Caco-2 (cell line): Measurements from ENCODE around the gene S100A4. TPM values are rescaled to one million over a fixed set of nuclear protein-coding genes. Genes with fewer than 3 reads are reported as not detected.

Experiments
- BruUV-seq: library from RNA; stranded (reverse); fragments of 400-500 nt; replicated peaks from 2 replicates; lab custom pipeline; 2021; lab: Mats Ljungman, UMichigan
- CTCF ChIA-PET: fragments of 300-600 bp; sonication (Branson Sonifier 250); formaldehyde crosslinking; loops from one replicate; lab custom pipeline; 2022; ENCODE audit warnings: antibody characterized with exemption; lab: Charles Lee
- POLR2A ChIA-PET: fragments of 300-600 bp; sonication (Branson Sonifier 250); formaldehyde crosslinking; loops from one replicate; lab custom pipeline; 2022; ENCODE audit warnings: antibody characterized with exemption; lab: Charles Lee
- DNase-seq, 2 experiments: peaks; one replicate each; pipeline versions ENCODE4 v3.0.0 to v3.0.0-alpha.2; 2020 to 2022
- H3K27me3 ChIP-seq: replicated peaks from 2 replicates; pipeline ENCODE4 v1.6.0; 2011; ENCODE audit warnings: low read length; ENCODE audit not compliant: control insufficient read depth, insufficient read depth
- H3K36me3 ChIP-seq: 2 replicates; pipeline ENCODE4 v1.5.1; 2011; ENCODE audit warnings: low read length; ENCODE audit not compliant: control insufficient read depth, insufficient read depth
- H3K4me1 ChIP-seq: fragments of 250-450 bp; sonication (Bioruptor Pico); 2 replicates; pipeline ENCODE4 v1.5.1; 2020; ENCODE audit warnings: mild to moderate bottlenecking
- H3K4me3 ChIP-seq: 2 replicates; pipeline ENCODE4 v1.5.1; 2011; ENCODE audit warnings: low read depth, mild to moderate bottlenecking, control low read depth, low read length
- H3K9me3 ChIP-seq: fragments of 250-450 bp; sonication (Bioruptor Pico); 2 replicates; pipeline ENCODE4 v1.5.1; 2020; ENCODE audit warnings: mild to moderate bottlenecking, moderate library complexity
- H3K27ac Mint-ChIP-seq: one replicate; pipeline ENCODE4 v1.8.0; 2022; ENCODE audit warnings: mixed read lengths; ENCODE audit not compliant: unreplicated experiment
- H3K27me3 Mint-ChIP-seq: one replicate; pipeline ENCODE4 v1.8.0; 2022; ENCODE audit warnings: mixed read lengths; ENCODE audit not compliant: insufficient read depth, unreplicated experiment
- H3K36me3 Mint-ChIP-seq: one replicate; pipeline ENCODE4 v1.8.0; 2022; ENCODE audit warnings: mild to moderate bottlenecking, mixed read lengths; ENCODE audit not compliant: insufficient read depth, unreplicated experiment
- H3K4me1 Mint-ChIP-seq: one replicate; pipeline ENCODE4 v1.8.0; 2022; ENCODE audit warnings: low read depth, mixed read lengths; ENCODE audit not compliant: unreplicated experiment
- H3K4me3 Mint-ChIP-seq: one replicate; pipeline ENCODE4 v1.8.0; 2022; ENCODE audit warnings: mild to moderate bottlenecking, moderate library complexity, mixed read lengths; ENCODE audit not compliant: unreplicated experiment
- H3K9me3 Mint-ChIP-seq: one replicate; pipeline ENCODE4 v1.8.0; 2022; ENCODE audit warnings: mixed read lengths; ENCODE audit not compliant: unreplicated experiment
- intact Hi-C: fragments of 100-400 bp; cut with micrococcal nuclease; formaldehyde crosslinking; loops from one replicate; pipeline ENCODE4 v1.10.0; 2022; ENCODE audit not compliant: unreplicated experiment
- total RNA-seq: library from RNA; stranded (reverse); gene quantifications from 2 replicates; pipeline ENCODE4 v1.2.3, GENCODE V29; 2022
- TF ChIP-seq, protein P1 (sequence below), 2 experiments: fragments of 200-600 bp in 1 of 2; IDR thresholded peaks; 1 replicate in 1 of 2; 2 replicates in 1 of 2; pipeline versions ENCODE4 v1.5.1 to v1.8.0; 2011 to 2022; ENCODE audit warnings: antibody characterized with exemption in 1 of 2, control low read depth in 1 of 2, inconsistent platforms in 1 of 2, low read depth in 1 of 2, low read length in 1 of 2, mild to moderate bottlenecking in 1 of 2, moderate library complexity in 1 of 2; ENCODE audit not compliant: insufficient read depth in 1 of 2, severe bottlenecking in 1 of 2, unreplicated experiment in 1 of 2

S100A4 gene
- total RNA-seq, 1 experiment from 2014 or later, result 53.6 TPM

- Mint-ChIP-seq H3K9me3 (no peaks in the 10 kb centered on the region), H3K36me3 (no peaks in the 10 kb centered on the region), H3K4me3 (no peak overlapping the region), H3K4me1 (no peaks in the 10 kb centered on the region), H3K27ac (peak overlapping the region; percentile 17), H3K27me3 (peaks cover 16% of the 10 kb centered on the region)
- Histone ChIP-seq H3K36me3 (no peaks in the 10 kb centered on the region), H3K9me3 (no peaks in the 10 kb centered on the region), H3K4me1 (no peaks in the 10 kb centered on the region), H3K27me3 (no peaks in the 10 kb centered on the region; the same call in 1 of the 2 replicates), H3K4me3 (no peak overlapping the region)
- ChIA-PET CTCF (interaction anchor here (0.7 to 1.8 kb wide), 8 partner anchors 29 to 183 kb away, joined by 4 to 42 read pairs (median 6); partner anchors contain the start of genes PGLYRP3, PGLYRP4, S100A13 and S100A9), POLR2A (interaction anchor here (0.7 kb wide), 1 partner anchor 25 kb away, joined by 3 read pairs; no protein-coding TSS in a partner anchor)
- intact Hi-C loops, result loop anchor here (1.0 to 2.0 kb wide), 3 partner anchors 30 to 143 kb away; no protein-coding TSS in a partner anchor
- TF ChIP-seq, protein P1, sequence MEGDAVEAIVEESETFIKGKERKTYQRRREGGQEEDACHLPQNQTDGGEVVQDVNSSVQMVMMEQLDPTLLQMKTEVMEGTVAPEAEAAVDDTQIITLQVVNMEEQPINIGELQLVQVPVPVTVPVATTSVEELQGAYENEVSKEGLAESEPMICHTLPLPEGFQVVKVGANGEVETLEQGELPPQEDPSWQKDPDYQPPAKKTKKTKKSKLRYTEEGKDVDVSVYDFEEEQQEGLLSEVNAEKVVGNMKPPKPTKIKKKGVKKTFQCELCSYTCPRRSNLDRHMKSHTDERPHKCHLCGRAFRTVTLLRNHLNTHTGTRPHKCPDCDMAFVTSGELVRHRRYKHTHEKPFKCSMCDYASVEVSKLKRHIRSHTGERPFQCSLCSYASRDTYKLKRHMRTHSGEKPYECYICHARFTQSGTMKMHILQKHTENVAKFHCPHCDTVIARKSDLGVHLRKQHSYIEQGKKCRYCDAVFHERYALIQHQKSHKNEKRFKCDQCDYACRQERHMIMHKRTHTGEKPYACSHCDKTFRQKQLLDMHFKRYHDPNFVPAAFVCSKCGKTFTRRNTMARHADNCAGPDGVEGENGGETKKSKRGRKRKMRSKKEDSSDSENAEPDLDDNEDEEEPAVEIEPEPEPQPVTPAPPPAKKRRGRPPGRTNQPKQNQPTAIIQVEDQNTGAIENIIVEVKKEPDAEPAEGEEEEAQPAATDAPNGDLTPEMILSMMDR (IDR thresholded peaks at IDR 0.05; ENCODE audit: insufficient read depth in 1 of 2, low read depth in 1 of 2, low read length in 1 of 2, severe bottlenecking in 1 of 2, unreplicated experiment in 1 of 2), result no peak
- DNase-seq, result no peak
- BruUV-seq, result no TSS peak
Measured at GRCh38 chr1:153495536-153495935, 50.1 kb downstream of the S100A4 start.

- Histone ChIP-seq H3K36me3 (no peaks in the 10 kb centered on the region), H3K4me3 (no peak overlapping the region), H3K9me3 (no peaks in the 10 kb centered on the region), H3K27me3 (no peaks in the 10 kb centered on the region), H3K4me1 (no peaks in the 10 kb centered on the region)
- H3K4me1 Mint-ChIP-seq, result no peaks in the 10 kb centered on the region
- no peak overlapping the region for H3K4me3 Mint-ChIP-seq
- intact Hi-C loops, result loop anchor here (1.0 to 2.0 kb wide), 3 partner anchors 30 to 143 kb away; no protein-coding TSS in a partner anchor
- TF ChIP-seq, protein P1 (IDR thresholded peaks at IDR 0.05; ENCODE audit: insufficient read depth in 1 of 2, low read depth in 1 of 2, low read length in 1 of 2, severe bottlenecking in 1 of 2, unreplicated experiment in 1 of 2), result peak; percentile 89 to 92
- ChIA-PET CTCF (interaction anchor here (0.6 to 1.8 kb wide), 8 partner anchors 10 to 183 kb away, joined by 4 to 42 read pairs (median 4); partner anchors contain the start of genes PGLYRP3, PGLYRP4, S100A13 and S100A9), POLR2A (no interaction called here)
- no peaks in the 10 kb centered on the region for H3K9me3 Mint-ChIP-seq
- BruUV-seq, result no TSS peak
- H3K27me3 Mint-ChIP-seq, result peaks cover 16% of the 10 kb centered on the region
- peak; percentile 82 to 90 for DNase-seq
- peak overlapping the region; percentile 17 for H3K27ac Mint-ChIP-seq
- no peaks in the 10 kb centered on the region for H3K36me3 Mint-ChIP-seq
Measured at GRCh38 chr1:153494976-153495535, 50.5 kb downstream of the S100A4 start.

Other genes with a start within 250 kb of the S100A4 start
- not detected in 2 replicates for gene PGLYRP3, start 232.9 kb downstream of the S100A4 start, total RNA-seq
- gene PGLYRP4, start 197.0 kb downstream of the S100A4 start, total RNA-seq, result not detected in 2 replicates
- 0.63 TPM in 1 of 2 replicates, not detected in the other for gene S100A9, start 188.0 kb downstream of the S100A4 start, total RNA-seq
- gene S100A12, start 170.2 kb downstream of the S100A4 start, total RNA-seq, result not detected in 2 replicates
- gene S100A8, start 154.7 kb downstream of the S100A4 start, total RNA-seq, result not detected in 2 replicates
- not detected in 2 replicates for gene S100A7A, start 129.3 kb downstream of the S100A4 start, total RNA-seq
- not detected in 2 replicates for gene S100A7, start 85.2 kb downstream of the S100A4 start, total RNA-seq
- gene S100A6, start 9.8 kb downstream of the S100A4 start, total RNA-seq, result 416 and 432 TPM in 2 replicates
- not detected in 2 replicates for gene S100A5, start 4.9 kb downstream of the S100A4 start, total RNA-seq
- 0.61 and 0.84 TPM in 2 replicates for gene S100A3, start 3.5 kb upstream of the S100A4 start, total RNA-seq
- 2.4 and 3.0 TPM in 2 replicates for gene S100A2, start 20.0 kb upstream of the S100A4 start, total RNA-seq
- gene S100A16, start 67.3 kb upstream of the S100A4 start, total RNA-seq, result 220 and 243 TPM in 2 replicates
- gene S100A14, start 70.5 kb upstream of the S100A4 start, total RNA-seq, result 510 and 624 TPM in 2 replicates
- gene S100A13, start 81.7 kb upstream of the S100A4 start, total RNA-seq, result 198 and 238 TPM in 2 replicates
- 12.6 and 18.1 TPM in 2 replicates for gene S100A1, start 82.6 kb upstream of the S100A4 start, total RNA-seq
- 85.1 and 90.6 TPM in 2 replicates for gene CHTOP, start 88.3 kb upstream of the S100A4 start, total RNA-seq
- 32.8 and 34.1 TPM in 2 replicates for gene SNAPIN, start 112.9 kb upstream of the S100A4 start, total RNA-seq
- gene ILF2, start 125.2 kb upstream of the S100A4 start, total RNA-seq, result 287 and 289 TPM in 2 replicates
- 1.4 and 2.0 TPM in 2 replicates for gene NPR1, start 132.9 kb upstream of the S100A4 start, total RNA-seq
- 39.0 and 43.4 TPM in 2 replicates for gene INTS3, start 182.2 kb upstream of the S100A4 start, total RNA-seq
- 22.8 and 27.2 TPM in 2 replicates for gene SLC27A3, start 229.6 kb upstream of the S100A4 start, total RNA-seq